A549 (cell line): ENCODE data around the gene PRR11. TPM values are rescaled to one million over a fixed set of nuclear protein-coding genes. Genes with fewer than 3 reads are reported as not detected.

Source experiments
- ATAC-seq, 2 experiments: fragments of 200-7000 bp in 1 of 2; fragments of >200 bp in 1 of 2; cut with Nextera tagmentation in 1 of 2; cut with Tn5 transposase in 1 of 2; 3 replicates each; pipeline versions ENCODE4 v1.8.0 to v1.9.1; 2018 to 2020; ENCODE audit warnings: mild to moderate bottlenecking in 1 of 2, moderate library complexity in 1 of 2
- CTCF ChIA-PET: fragments of 300-600 bp; sonication (Branson Sonifier 250); formaldehyde crosslinking; extraction: SDS; loops from one replicate; lab custom pipeline; 2021; ENCODE audit warnings: antibody characterized with exemption, inconsistent platforms; lab: Yijun Ruan, JAX
- POLR2A ChIA-PET: fragments of 350-600 bp; formaldehyde crosslinking; extraction: SDS; loops from one replicate; lab custom pipeline; 2021; ENCODE audit warnings: antibody characterized with exemption, inconsistent platforms; lab: Yijun Ruan, JAX
- DNase-seq, 2 experiments: peaks; one replicate each; pipeline versions ENCODE4 v3.0.0 to v3.0.0-alpha.2; 2011 to 2016; ENCODE audit warnings: low read depth in 1 of 2, low spot score in 1 of 2
- FAIRE-seq: peaks from 2 replicates; lab custom pipeline; 2011; peaks lifted over from hg19 to GRCh38; lab: Jason Lieb, UNC
- H3K27ac ChIP-seq, 2 experiments: fragments of >200 bp; sonication (Bioruptor Twin); formaldehyde crosslinking; 3 replicates each; pipeline ENCODE4 v1.5.1; 2016 to 2017
- H3K4me1 ChIP-seq: fragments of >200 bp; sonication (Bioruptor Twin); formaldehyde crosslinking; 3 replicates; pipeline ENCODE4 v1.6.1; 2016
- H3K4me2 ChIP-seq: fragments of >200 bp; sonication (Bioruptor Twin); formaldehyde crosslinking; 3 replicates; pipeline ENCODE4 v1.6.1; 2016
- H3K4me3 ChIP-seq: fragments of >200 bp; sonication (Bioruptor Twin); formaldehyde crosslinking; 3 replicates; pipeline ENCODE4 v1.5.1; 2016
- H3K9me3 ChIP-seq: fragments of >200 bp; sonication (Bioruptor Twin); formaldehyde crosslinking; 3 replicates; pipeline ENCODE4 v1.6.1; 2016
- CBX2 ChIP-seq: fragments of 200-600 bp; sonication (generic); IDR thresholded peaks from 2 replicates; pipeline ENCODE4 v1.6.1; 2016; ENCODE audit warnings: low read depth, mild to moderate bottlenecking, borderline replicate concordance
- CHD2 ChIP-seq: fragments of 150-350 bp; IDR thresholded peaks from 2 replicates; pipeline ENCODE4 v1.6.1; 2014; ENCODE audit warnings: low read length; ENCODE audit not compliant: partially characterized antibody
- EP300 ChIP-seq, 2 experiments: fragments of >200 bp; sonication (Bioruptor Twin); formaldehyde crosslinking; IDR thresholded peaks; 2 replicates in 1 of 2; 3 replicates in 1 of 2; pipeline ENCODE4 v1.6.1; 2016 to 2017
- FOXS1 ChIP-seq: fragments of 250-450 bp; sonication (Bioruptor Pico); IDR thresholded peaks from 2 replicates; pipeline ENCODE4 v1.5.0; 2020; ENCODE audit warnings: mild to moderate bottlenecking, moderate library complexity
- GATA3 ChIP-seq: IDR thresholded peaks from 2 replicates; pipeline ENCODE4 v1.6.1; 2012; ENCODE audit warnings: borderline replicate concordance
- HES2 ChIP-seq: fragments of >200 bp; sonication (Bioruptor Twin); formaldehyde crosslinking; IDR thresholded peaks from 2 replicates; pipeline ENCODE4 v1.6.1; 2016
- HEYL ChIP-seq: fragments of 250-450 bp; sonication (Bioruptor Pico); IDR thresholded peaks from 2 replicates; pipeline ENCODE4 v1.8.0; 2021; ENCODE audit warnings: mild to moderate bottlenecking, moderate library complexity
- HMGXB4 ChIP-seq: fragments of 250-450 bp; sonication (Bioruptor Pico); IDR thresholded peaks from 2 replicates; pipeline ENCODE4 v1.5.0; 2021; ENCODE audit warnings: mild to moderate bottlenecking, moderate library complexity, borderline replicate concordance
- HOXA7 ChIP-seq: fragments of 250-450 bp; sonication (Bioruptor Pico); IDR thresholded peaks from 2 replicates; pipeline ENCODE4 v1.5.0; 2020; ENCODE audit warnings: mild to moderate bottlenecking, moderate library complexity
- HOXB5 ChIP-seq: fragments of 250-450 bp; sonication (Bioruptor Pico); IDR thresholded peaks from 2 replicates; pipeline ENCODE4 v1.5.0; 2020; ENCODE audit warnings: mild to moderate bottlenecking, moderate library complexity
- JUN ChIP-seq, 2 experiments: fragments of >200 bp; sonication (Bioruptor Twin); formaldehyde crosslinking; IDR thresholded peaks; 2 replicates in 1 of 2; 3 replicates in 1 of 2; pipeline ENCODE4 v1.6.1; 2016 to 2017
- KDM1A ChIP-seq: fragments of 200-600 bp; sonication (generic); IDR thresholded peaks from 2 replicates; pipeline ENCODE4 v1.6.1; 2016; ENCODE audit warnings: low read depth, mild to moderate bottlenecking
- MAFK ChIP-seq: fragments of 450-650 bp; IDR thresholded peaks from 2 replicates; pipeline ENCODE4 v1.6.1; 2014; ENCODE audit not compliant: partially characterized antibody
- POLR2AphosphoS2 ChIP-seq: conservative IDR thresholded peaks from 2 replicates; pipeline ENCODE4 v1.6.1; 2012; ENCODE audit warnings: low read length, improper control_type of control experiment, inconsistent platforms
- RAD21 ChIP-seq, 2 experiments: fragments of >200 bp in 1 of 2; sonication (Bioruptor Twin) in 1 of 2; formaldehyde crosslinking in 1 of 2; IDR thresholded peaks in 1 of 2; conservative IDR thresholded peaks in 1 of 2; 2 replicates in 1 of 2; 3 replicates in 1 of 2; pipeline ENCODE4 v1.6.1; 2012 to 2018; ENCODE audit warnings: inconsistent platforms in 1 of 2
- RCOR1 ChIP-seq: fragments of 150-350 bp; IDR thresholded peaks from 2 replicates; pipeline ENCODE4 v1.6.1; 2014; ENCODE audit warnings: antibody characterized with exemption, low read length, low read depth
- SMC3 ChIP-seq: fragments of >200 bp; sonication (Bioruptor Twin); formaldehyde crosslinking; IDR thresholded peaks from 3 replicates; pipeline ENCODE4 v1.6.1; 2018; ENCODE audit warnings: inconsistent platforms
- TP53 ChIP-seq: fragments of 250-450 bp; sonication (Bioruptor Pico); IDR thresholded peaks from 2 replicates; pipeline ENCODE4 v1.5.0; 2021; ENCODE audit warnings: mild to moderate bottlenecking, moderate library complexity
- USF2 ChIP-seq: fragments of 450-650 bp; IDR thresholded peaks from 2 replicates; pipeline ENCODE4 v1.6.1; 2014; ENCODE audit warnings: antibody characterized with exemption
- ZC3H11A ChIP-seq: fragments of 450-650 bp; IDR thresholded peaks from 2 replicates; pipeline ENCODE4 v1.6.1; 2014; ENCODE audit warnings: antibody characterized with exemption, mild to moderate bottlenecking
- ZSCAN20 ChIP-seq: fragments of 250-450 bp; sonication (Bioruptor Pico); IDR thresholded peaks from 2 replicates; pipeline ENCODE4 v1.8.0; 2022; ENCODE audit warnings: mild to moderate bottlenecking, moderate library complexity
- WGBS: methylation state at CpG from one replicate; pipeline ENCODE4 v1.1.6; 2017; ENCODE audit errors: missing lambda C conversion rate; 5-methylcytosine and 5-hydroxymethylcytosine counted together
- polyA plus RNA-seq, 4 experiments: library from polyadenylated mRNA; depleted of rRNA in 3 of 4; stranded (reverse); fragments of >200 nt; fragmentation: RNase III in 1 of 4; extraction: RNeasy Plus Mini Kit Qiagen cat#74134 plus additional on column Dnase treatment in 1 of 4; gene quantifications; 2 replicates in 3 of 4; 3 replicates in 1 of 4; pipeline ENCODE4 v1.2.3, GENCODE V29; 2011 to 2017

The PRR11 gene
- polyA plus RNA-seq, 2 of the 4 experiments (the other 2 are of a cell fraction): 66.4 to 66.9 TPM

GRCh38 chr17:59152925-59153324, 2.6 kb upstream of the PRR11 start:
- ChIA-PET CTCF (no interaction called here), POLR2A (interaction anchor here (0.5 to 2.9 kb wide), 2 partner anchors 47 to 56 kb away, joined by 4 to 27 read pairs; partner anchors contain the start of gene TRIM37)
- Histone ChIP-seq H3K4me2 (peak overlapping the region; percentile 90), H3K9me3 (no peaks in the 10 kb centered on the region), H3K4me1 (peaks cover 68% of the 10 kb centered on the region), H3K4me3 (peak overlapping the region; percentile 77), H3K27ac (peak overlapping the region; percentile 89 to 93; a peak in 5 of 6 replicates)
- TF ChIP-seq POLR2AphosphoS2 (no peak), RAD21 (conservative IDR thresholded peaks at IDR 0.05 in 1 of 2, IDR thresholded peaks at IDR 0.05 in 1 of 2) (no peak), HEYL (no peak), CBX2 (no peak), SMC3 (no peak), HES2 (no peak), HOXB5 (CRISPR knock-in tag) (no peak), FOXS1 (CRISPR knock-in tag) (no peak), ZSCAN20 (CRISPR knock-in tag) (no peak), CHD2 (no peak), HMGXB4 (CRISPR knock-in tag) (no peak), USF2 (no peak), RCOR1 (no peak), MAFK (no peak), GATA3 (no peak), JUN (IDR thresholded peaks at IDR 0.05) (no peak), ZC3H11A (no peak), EP300 (IDR thresholded peaks at IDR 0.05) (no peak), KDM1A (no peak), HOXA7 (CRISPR knock-in tag) (no peak)
- FAIRE-seq (no peak), DNase-seq (no peak), ATAC-seq (no peak)
- 24% methylated on average over 1 of the region's 1 CpG for WGBS

GRCh38 chr17:59154292-59154720, 1.2 kb upstream of the PRR11 start:
- 1% methylated on average over 25 of the region's 25 CpGs for WGBS
- no peak for TF ChIP-seq RAD21 (conservative IDR thresholded peaks at IDR 0.05 in 1 of 2, IDR thresholded peaks at IDR 0.05 in 1 of 2)
- peak; percentile 62; the same call in 1 of the 2 replicates for TF ChIP-seq TP53 (CRISPR knock-in tag)
- DNase-seq (peak in 1 of 2 experiments; percentile 62), FAIRE-seq (no peak), ATAC-seq (peak; percentile 12 to 42)
- no peaks in the 10 kb centered on the region for H3K9me3 ChIP-seq
- ChIA-PET CTCF (interaction anchor here (0.6 to 3.9 kb wide), 6 partner anchors 9 to 636 kb away, joined by 3 to 18 read pairs (median 3); no protein-coding TSS in a partner anchor), POLR2A (interaction anchor here (0.6 to 2.9 kb wide), 9 partner anchors 17 to 636 kb away, joined by 3 to 27 read pairs (median 4); partner anchors contain the start of genes CLTC, GDPD1, SMG8 and TRIM37)
- peak overlapping the region; percentile 77 for H3K4me3 ChIP-seq
- peak overlapping the region; percentile 89 to 93 for H3K27ac ChIP-seq
- peak overlapping the region; percentile 90 for H3K4me2 ChIP-seq
- H3K4me1 ChIP-seq: peaks cover 71% of the 10 kb centered on the region
